Neural progenitor cell (in vitro differentiated cells): Measurements from ENCODE around the gene YWHAH. TPM values are rescaled to one million over a fixed set of nuclear protein-coding genes. Genes with fewer than 3 reads are reported as not detected.

ENCODE experiments used
- DNase-seq: peaks from one replicate; pipeline ENCODE4 v3.0.0-alpha.2; 2016; ENCODE audit warnings: low spot score
- H2AFZ ChIP-seq: fragments of 200-600 bp; sonication (generic); replicated peaks from 2 replicates; pipeline ENCODE4 v1.6.1; 2016; ENCODE audit warnings: antibody characterized with exemption
- H3F3A ChIP-seq: fragments of 200-600 bp; sonication (generic); 2 replicates; pipeline ENCODE4 v1.6.1; 2016; ENCODE audit warnings: antibody characterized with exemption, low read depth
- H3K27ac ChIP-seq: fragments of 200-600 bp; sonication (generic); 2 replicates; pipeline ENCODE4 v1.5.1; 2016; ENCODE audit warnings: mild to moderate bottlenecking
- H3K27me3 ChIP-seq: fragments of 200-600 bp; sonication (generic); 2 replicates; pipeline ENCODE4 v1.6.1; 2016; ENCODE audit warnings: mild to moderate bottlenecking, moderate library complexity
- H3K36me3 ChIP-seq: fragments of 200-600 bp; sonication (generic); 2 replicates; pipeline ENCODE4 v1.5.1; 2016
- H3K4me1 ChIP-seq: fragments of 200-600 bp; sonication (generic); 2 replicates; pipeline ENCODE4 v1.6.1; 2016; ENCODE audit warnings: mixed run types
- H3K4me2 ChIP-seq: fragments of 200-600 bp; sonication (generic); 2 replicates; pipeline ENCODE4 v1.6.1; 2016
- H3K4me3 ChIP-seq: fragments of 200-600 bp; sonication (generic); 2 replicates; pipeline ENCODE4 v1.5.1; 2016
- H3K79me2 ChIP-seq: fragments of 200-600 bp; sonication (generic); 2 replicates; pipeline ENCODE4 v1.6.1; 2016; ENCODE audit warnings: low read depth
- H3K9ac ChIP-seq: fragments of 200-600 bp; sonication (generic); 2 replicates; pipeline ENCODE4 v1.6.1; 2016
- H3K9me3 ChIP-seq: fragments of 200-600 bp; sonication (generic); 2 replicates; pipeline ENCODE4 v1.5.1; 2016; ENCODE audit warnings: low read depth
- H4K20me1 ChIP-seq: fragments of 200-600 bp; sonication (generic); 2 replicates; pipeline ENCODE4 v1.6.1; 2016; ENCODE audit warnings: low read depth
- H3K27ac Mint-ChIP-seq: 3 replicates; pipeline ENCODE4 v1.8.0; 2021; ENCODE audit warnings: mixed read lengths
- H3K27me3 Mint-ChIP-seq: 2 replicates; pipeline ENCODE4 v1.8.0; 2022; ENCODE audit warnings: low read depth, mild to moderate bottlenecking, inconsistent platforms, moderate library complexity, mixed read lengths; ENCODE audit not compliant: insufficient read depth
- H3K36me3 Mint-ChIP-seq: 3 replicates; pipeline ENCODE4 v1.8.0; 2021; ENCODE audit warnings: mixed read lengths
- H3K4me1 Mint-ChIP-seq: 3 replicates; pipeline ENCODE4 v1.8.0; 2021; ENCODE audit warnings: mixed read lengths
- H3K4me3 Mint-ChIP-seq: 3 replicates; pipeline ENCODE4 v1.8.0; 2021; ENCODE audit warnings: mild to moderate bottlenecking, moderate library complexity, mixed read lengths
- H3K9me3 Mint-ChIP-seq: 3 replicates; pipeline ENCODE4 v1.8.0; 2020; ENCODE audit warnings: mixed read lengths
- EZH2 ChIP-seq: fragments of 200-600 bp; sonication (generic); IDR thresholded peaks from 2 replicates; pipeline ENCODE4 v1.6.1; 2017; ENCODE audit warnings: antibody characterized with exemption, mild to moderate bottlenecking, moderate library complexity
- EZH2phosphoT487 ChIP-seq: fragments of 200-600 bp; sonication (generic); IDR thresholded peaks from 2 replicates; pipeline ENCODE4 v1.6.1; 2017; ENCODE audit warnings: antibody characterized with exemption
- total RNA-seq: library from RNA; depleted of rRNA; stranded (reverse); fragments of >200 nt; gene quantifications from 2 replicates; pipeline ENCODE4 v1.2.3, GENCODE V29; 2015; ENCODE audit warnings: low replicate concordance
- TF ChIP-seq, protein P1 (sequence below): fragments of 200-600 bp; sonication (generic); IDR thresholded peaks from 2 replicates; pipeline ENCODE4 v1.5.1; 2017; ENCODE audit warnings: antibody characterized with exemption, mild to moderate bottlenecking

Gene YWHAH
- total RNA-seq, 1 donor from 2014 or later: 158 TPM

DNA sequence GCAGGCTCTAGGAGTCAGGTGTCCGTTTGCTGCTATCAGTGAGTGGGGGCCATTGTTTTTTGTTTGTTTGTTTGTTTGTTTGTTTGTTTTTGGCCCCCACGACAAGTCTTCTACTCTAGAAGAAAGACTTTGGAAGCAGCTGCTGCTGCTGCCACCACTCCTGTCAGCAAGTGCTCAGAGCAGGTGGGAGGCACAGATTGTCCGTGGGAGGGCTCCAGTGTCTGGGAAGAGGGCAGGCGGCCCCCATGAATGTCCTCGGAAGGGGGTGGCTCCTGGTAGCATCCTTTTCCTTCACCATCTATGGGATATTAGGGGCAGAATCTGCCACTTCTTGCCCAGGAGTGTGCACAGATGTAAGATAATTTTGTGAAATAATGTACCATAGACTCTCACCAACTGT is 37.8 kb upstream of the YWHAH start:
- Histone ChIP-seq H3K9me3 (no peaks in the 10 kb centered on the region), H3K4me2 (no peak overlapping the region), H4K20me1 (no peaks in the 10 kb centered on the region), H2AFZ (no peak overlapping the region), H3K27me3 (no peaks in the 10 kb centered on the region), H3K4me3 (no peak overlapping the region), H3K36me3 (no peaks in the 10 kb centered on the region), H3K79me2 (no peaks in the 10 kb centered on the region), H3K9ac (no peak overlapping the region), H3K27ac (no peak overlapping the region), H3K4me1 (no peaks in the 10 kb centered on the region), H3F3A (no peaks in the 10 kb centered on the region)
- peak overlapping the region; percentile 78 for H3K27ac Mint-ChIP-seq
- H3K27me3 Mint-ChIP-seq: peaks cover 7% of the 10 kb centered on the region
- no peaks in the 10 kb centered on the region for H3K4me1 Mint-ChIP-seq
- no peaks in the 10 kb centered on the region for H3K9me3 Mint-ChIP-seq
- peaks cover 20% of the 10 kb centered on the region for H3K36me3 Mint-ChIP-seq
- no peak for DNase-seq
- TF ChIP-seq EZH2: no peak
- no peak for TF ChIP-seq EZH2phosphoT487
- TF ChIP-seq, protein P1, sequence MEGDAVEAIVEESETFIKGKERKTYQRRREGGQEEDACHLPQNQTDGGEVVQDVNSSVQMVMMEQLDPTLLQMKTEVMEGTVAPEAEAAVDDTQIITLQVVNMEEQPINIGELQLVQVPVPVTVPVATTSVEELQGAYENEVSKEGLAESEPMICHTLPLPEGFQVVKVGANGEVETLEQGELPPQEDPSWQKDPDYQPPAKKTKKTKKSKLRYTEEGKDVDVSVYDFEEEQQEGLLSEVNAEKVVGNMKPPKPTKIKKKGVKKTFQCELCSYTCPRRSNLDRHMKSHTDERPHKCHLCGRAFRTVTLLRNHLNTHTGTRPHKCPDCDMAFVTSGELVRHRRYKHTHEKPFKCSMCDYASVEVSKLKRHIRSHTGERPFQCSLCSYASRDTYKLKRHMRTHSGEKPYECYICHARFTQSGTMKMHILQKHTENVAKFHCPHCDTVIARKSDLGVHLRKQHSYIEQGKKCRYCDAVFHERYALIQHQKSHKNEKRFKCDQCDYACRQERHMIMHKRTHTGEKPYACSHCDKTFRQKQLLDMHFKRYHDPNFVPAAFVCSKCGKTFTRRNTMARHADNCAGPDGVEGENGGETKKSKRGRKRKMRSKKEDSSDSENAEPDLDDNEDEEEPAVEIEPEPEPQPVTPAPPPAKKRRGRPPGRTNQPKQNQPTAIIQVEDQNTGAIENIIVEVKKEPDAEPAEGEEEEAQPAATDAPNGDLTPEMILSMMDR: no peak
- no peak overlapping the region for H3K4me3 Mint-ChIP-seq

DNA sequence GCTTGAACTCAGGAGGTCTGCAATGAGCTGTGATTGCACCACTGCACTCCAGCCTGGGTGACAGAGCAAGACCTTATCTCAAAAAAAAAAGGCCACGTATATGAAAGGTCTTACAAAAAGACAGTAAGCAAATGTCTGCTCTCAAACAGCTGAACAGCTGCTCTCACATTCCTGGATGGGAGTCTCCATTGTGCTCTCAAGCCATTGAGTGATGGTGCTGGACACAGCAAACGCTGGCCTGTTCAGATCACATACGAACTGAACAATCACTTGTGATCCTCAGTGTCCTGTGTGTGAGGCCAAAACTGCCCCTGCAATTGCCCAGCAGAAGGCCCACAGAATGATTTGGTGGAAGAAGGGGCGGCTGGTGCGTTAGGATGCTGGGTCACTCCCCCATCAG is 34.4 kb upstream of the YWHAH start:
- Histone ChIP-seq H3K4me2 (no peak overlapping the region), H3K9ac (no peak overlapping the region), H2AFZ (no peak overlapping the region), H3K4me3 (no peak overlapping the region), H3K27me3 (no peaks in the 10 kb centered on the region), H3K27ac (no peak overlapping the region), H3K4me1 (no peaks in the 10 kb centered on the region), H3K36me3 (no peaks in the 10 kb centered on the region), H4K20me1 (no peaks in the 10 kb centered on the region), H3F3A (no peaks in the 10 kb centered on the region), H3K9me3 (no peaks in the 10 kb centered on the region), H3K79me2 (no peaks in the 10 kb centered on the region)
- H3K27me3 Mint-ChIP-seq: peaks cover 7% of the 10 kb centered on the region
- no peak overlapping the region for H3K27ac Mint-ChIP-seq
- H3K4me1 Mint-ChIP-seq: peaks cover 2% of the 10 kb centered on the region
- no peak for DNase-seq
- no peaks in the 10 kb centered on the region for H3K9me3 Mint-ChIP-seq
- TF ChIP-seq EZH2 (no peak), EZH2phosphoT487 (no peak)
- TF ChIP-seq, protein P1: no peak
- H3K36me3 Mint-ChIP-seq: peaks cover 15% of the 10 kb centered on the region
- H3K4me3 Mint-ChIP-seq: no peak overlapping the region

DNA sequence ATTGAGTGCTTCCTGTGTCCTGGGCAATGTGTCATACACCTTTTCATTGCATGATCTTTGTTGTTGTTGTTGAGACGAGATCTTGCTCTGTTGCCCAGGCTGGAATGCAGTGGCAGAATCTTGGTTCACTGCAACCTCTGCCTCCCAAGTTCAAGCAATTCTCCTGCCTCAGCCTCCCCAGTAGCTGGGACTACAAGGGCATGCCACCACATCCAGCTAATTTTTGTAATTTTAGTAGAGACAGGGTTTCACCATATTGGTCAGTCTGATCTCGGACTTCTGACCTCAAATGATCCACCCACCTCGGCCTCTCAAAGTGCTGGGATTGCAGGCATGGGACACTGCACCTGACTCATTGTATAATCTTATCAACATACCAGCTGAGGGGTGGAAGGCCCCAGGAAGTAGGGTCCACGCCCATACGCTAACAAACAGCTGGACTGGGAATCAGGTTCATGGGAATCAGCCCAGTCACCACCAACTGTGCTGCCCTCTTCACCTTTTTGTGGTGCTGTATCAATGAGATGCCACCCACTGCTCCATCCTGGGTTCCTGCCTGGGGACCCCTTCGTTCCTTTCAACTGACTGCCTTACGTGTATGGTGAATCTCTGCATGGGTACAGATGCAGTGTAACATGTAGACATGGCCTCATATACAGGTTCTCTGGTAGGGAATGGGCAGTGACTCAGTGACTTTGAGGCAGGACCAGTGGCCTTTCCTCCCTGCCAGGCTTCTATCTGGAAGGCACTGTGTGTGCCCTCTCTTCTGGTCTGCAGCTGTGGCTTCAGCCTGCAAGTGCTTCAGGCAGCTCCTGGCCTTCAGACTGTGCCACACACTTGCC is 32.5 kb upstream of the YWHAH start:
- H3K4me1 ChIP-seq: no peaks in the 10 kb centered on the region
- H3K9me3 Mint-ChIP-seq: no peaks in the 10 kb centered on the region
- no peak for TF ChIP-seq EZH2phosphoT487
- no peak for TF ChIP-seq EZH2
- TF ChIP-seq, protein P1: no peak
- no peaks in the 10 kb centered on the region for H3K36me3 ChIP-seq
- no peak overlapping the region for H3K4me2 ChIP-seq
- H2AFZ ChIP-seq: no peak overlapping the region
- H3K9me3 ChIP-seq: no peaks in the 10 kb centered on the region
- H4K20me1 ChIP-seq: no peaks in the 10 kb centered on the region
- H3K9ac ChIP-seq: no peak overlapping the region
- DNase-seq: no peak
- no peak overlapping the region for H3K4me3 ChIP-seq
- no peaks in the 10 kb centered on the region for H3K79me2 ChIP-seq
- no peak overlapping the region for H3K27ac ChIP-seq
- H3F3A ChIP-seq: no peaks in the 10 kb centered on the region
- H3K36me3 Mint-ChIP-seq: peaks cover 10% of the 10 kb centered on the region
- H3K27me3 ChIP-seq: no peaks in the 10 kb centered on the region
- H3K4me1 Mint-ChIP-seq: peaks cover 2% of the 10 kb centered on the region
- H3K27ac Mint-ChIP-seq: no peak overlapping the region
- H3K4me3 Mint-ChIP-seq: no peak overlapping the region
- peaks cover 2% of the 10 kb centered on the region for H3K27me3 Mint-ChIP-seq
